IMR-90 (cell line): ENCODE measurements around the gene RTL1. TPM values are rescaled to one million over a fixed set of nuclear protein-coding genes. Genes with fewer than 3 reads are reported as not detected.

Experiments
- ATAC-seq: fragments of 200-7000 bp; cut with Tn5 transposase; 2 replicates; pipeline ENCODE4 v1.9.1; 2020; ENCODE audit warnings: low read depth, mild to moderate bottlenecking, moderate library complexity
- BruUV-seq: library from RNA; stranded (reverse); fragments of 400-500 nt; replicated peaks from 2 replicates; lab custom pipeline; 2021; lab: Mats Ljungman, UMichigan
- CTCF ChIA-PET: fragments of 300-600 bp; formaldehyde crosslinking; extraction: SDS; loops from one replicate; lab custom pipeline; 2021; ENCODE audit warnings: antibody characterized with exemption; lab: Yijun Ruan, JAX
- POLR2A ChIA-PET: fragments of 300-600 bp; sonication (Branson Sonifier 250); formaldehyde crosslinking; loops from one replicate; lab custom pipeline; 2022; ENCODE audit warnings: antibody characterized with exemption; ENCODE audit not compliant: unreplicated experiment; lab: Charles Lee
- DNase-seq: peaks from one replicate; pipeline ENCODE4 v3.0.0; 2013
- H2AFZ ChIP-seq: replicated peaks from 2 replicates; pipeline ENCODE3; 2013; ENCODE audit warnings: low read length, mild to moderate bottlenecking; ENCODE audit not compliant: poor library complexity
- H2AK5ac ChIP-seq: 2 replicates; pipeline ENCODE4 v1.6.1; 2013; ENCODE audit warnings: low read depth, low read length, inconsistent platforms
- H2AK9ac ChIP-seq: replicated peaks from 2 replicates; pipeline ENCODE3; 2013; ENCODE audit warnings: mild to moderate bottlenecking, low read depth, low read length, moderate library complexity; ENCODE audit not compliant: poor library complexity
- H2BK120ac ChIP-seq: 2 replicates; pipeline ENCODE4 v1.6.1; 2013; ENCODE audit warnings: low read depth, low read length, inconsistent platforms
- H2BK15ac ChIP-seq: 3 replicates; pipeline ENCODE4 v1.6.1; 2013; ENCODE audit warnings: low read depth, low read length, inconsistent platforms
- H2BK20ac ChIP-seq: 2 replicates; pipeline ENCODE4 v1.6.1; 2013; ENCODE audit warnings: low read depth, mild to moderate bottlenecking, inconsistent platforms, low read length, moderate library complexity
- H2BK5ac ChIP-seq: 2 replicates; pipeline ENCODE4 v1.6.1; 2013; ENCODE audit warnings: mild to moderate bottlenecking, low read depth, low read length, inconsistent platforms; ENCODE audit not compliant: poor library complexity, severe bottlenecking
- H3K14ac ChIP-seq: replicated peaks from 2 replicates; pipeline ENCODE4 v1.6.1; 2013; ENCODE audit warnings: low read depth, low read length, inconsistent platforms
- H3K18ac ChIP-seq: 2 replicates; pipeline ENCODE4 v1.6.1; 2013; ENCODE audit warnings: low read depth, low read length, control low read depth
- H3K23ac ChIP-seq: 2 replicates; pipeline ENCODE4 v1.6.1; 2013; ENCODE audit warnings: low read depth, low read length, inconsistent platforms
- H3K27ac ChIP-seq: 2 replicates; pipeline ENCODE4 v1.5.1; 2013; ENCODE audit warnings: mild to moderate bottlenecking, control low read depth, low read length; ENCODE audit not compliant: insufficient read depth
- H3K27me3 ChIP-seq: 2 replicates; pipeline ENCODE4 v1.6.1; 2013; ENCODE audit warnings: low read length; ENCODE audit not compliant: control insufficient read depth, insufficient read depth
- H3K36me3 ChIP-seq: 2 replicates; pipeline ENCODE4 v1.6.1; 2013; ENCODE audit warnings: low read length, mixed read lengths; ENCODE audit not compliant: control insufficient read depth, insufficient read depth
- H3K4ac ChIP-seq: 2 replicates; pipeline ENCODE4 v1.6.1; 2013; ENCODE audit warnings: low read depth, low read length, inconsistent platforms
- H3K4me1 ChIP-seq: 2 replicates; pipeline ENCODE4 v1.6.1; 2013; ENCODE audit warnings: low read length, mixed read lengths; ENCODE audit not compliant: control insufficient read depth, insufficient read depth
- H3K4me2 ChIP-seq: 2 replicates; pipeline ENCODE4 v1.6.1; 2013; ENCODE audit warnings: low read depth, mild to moderate bottlenecking, control low read depth, low read length, moderate library complexity
- H3K4me3 ChIP-seq: 2 replicates; pipeline ENCODE4 v1.5.1; 2013; ENCODE audit warnings: low read depth, mild to moderate bottlenecking, control low read depth, low read length, moderate library complexity; ENCODE audit not compliant: insufficient read depth
- H3K56ac ChIP-seq: 2 replicates; pipeline ENCODE4 v1.6.1; 2013; ENCODE audit warnings: low read length, inconsistent platforms; ENCODE audit not compliant: insufficient read depth; ENCODE audit errors: extremely low read depth
- H3K79me1 ChIP-seq, 2 experiments: 2 replicates each; pipeline ENCODE4 v1.6.1; 2013; ENCODE audit warnings: low read length in 2 of 2, inconsistent platforms in 1 of 2, low read depth in 1 of 2
- H3K9ac ChIP-seq: 2 replicates; pipeline ENCODE4 v1.6.1; 2013; ENCODE audit warnings: low read depth, low read length, control low read depth
- H3K9me1 ChIP-seq: 2 replicates; pipeline ENCODE4 v1.6.1; 2013; ENCODE audit warnings: low read length, inconsistent platforms; ENCODE audit not compliant: insufficient read depth
- H3K9me3 ChIP-seq: 2 replicates; pipeline ENCODE4 v1.6.1; 2013; ENCODE audit warnings: low read length; ENCODE audit not compliant: control insufficient read depth, insufficient read depth
- H4K20me1 ChIP-seq: 2 replicates; pipeline ENCODE4 v1.6.1; 2013; ENCODE audit warnings: low read length, inconsistent platforms; ENCODE audit not compliant: insufficient read depth
- H4K5ac ChIP-seq: 2 replicates; pipeline ENCODE4 v1.6.1; 2013; ENCODE audit warnings: mild to moderate bottlenecking, low read depth, low read length, control low read depth
- H4K8ac ChIP-seq, 2 experiments: 2 replicates each; pipeline ENCODE4 v1.6.1; 2013; ENCODE audit warnings: low read depth in 2 of 2, low read length in 2 of 2, control low read depth in 1 of 2, inconsistent platforms in 1 of 2
- H4K91ac ChIP-seq: 2 replicates; pipeline ENCODE4 v1.6.1; 2013; ENCODE audit warnings: low read depth, low read length, inconsistent platforms; ENCODE audit not compliant: insufficient read depth
- BHLHE40 ChIP-seq: fragments of 150-350 bp; IDR thresholded peaks from 2 replicates; pipeline ENCODE4 v1.6.1; 2016; ENCODE audit warnings: mild to moderate bottlenecking, low read depth, low read length
- CEBPB ChIP-seq: IDR thresholded peaks from 2 replicates; pipeline ENCODE4 v1.6.1; 2012; ENCODE audit warnings: low read depth, low read length, improper control_type of control experiment
- CHD1 ChIP-seq: IDR thresholded peaks from 2 replicates; pipeline ENCODE4 v1.6.1; 2012; ENCODE audit warnings: low read depth, low read length, improper control_type of control experiment
- FOS ChIP-seq: fragments of 150-350 bp; IDR thresholded peaks from 2 replicates; pipeline ENCODE4 v1.6.1; 2016; ENCODE audit warnings: low read depth, low read length
- MAFK ChIP-seq: IDR thresholded peaks from 2 replicates; pipeline ENCODE4 v1.6.1; 2012; ENCODE audit warnings: low read depth, low read length, improper control_type of control experiment
- MAZ ChIP-seq: IDR thresholded peaks from 2 replicates; pipeline ENCODE4 v1.6.1; 2012; ENCODE audit warnings: low read depth, mild to moderate bottlenecking, low read length, improper control_type of control experiment, moderate library complexity, borderline replicate concordance
- MXI1 ChIP-seq: IDR thresholded peaks from 2 replicates; pipeline ENCODE4 v1.6.1; 2012; ENCODE audit warnings: low read depth, mild to moderate bottlenecking, low read length, moderate library complexity, borderline replicate concordance
- NFE2L2 ChIP-seq: fragments of 150-350 bp; IDR thresholded peaks from 2 replicates; pipeline ENCODE4 v1.6.1; 2016; ENCODE audit warnings: low read depth, mild to moderate bottlenecking, low read length
- POLR2A ChIP-seq: IDR thresholded peaks from 2 replicates; pipeline ENCODE4 v1.6.1; 2012; ENCODE audit warnings: mild to moderate bottlenecking, low read depth, low read length
- RAD21 ChIP-seq: IDR thresholded peaks from 2 replicates; pipeline ENCODE4 v1.6.1; 2012; ENCODE audit warnings: low read length, improper control_type of control experiment
- RCOR1 ChIP-seq: IDR thresholded peaks from 2 replicates; pipeline ENCODE4 v1.6.1; 2012; ENCODE audit warnings: mild to moderate bottlenecking, low read length, improper control_type of control experiment; ENCODE audit not compliant: insufficient replicate concordance
- RFX5 ChIP-seq: IDR thresholded peaks from 2 replicates; pipeline ENCODE4 v1.8.0; 2012; ENCODE audit warnings: low read depth, mild to moderate bottlenecking, low read length, moderate library complexity
- SMC3 ChIP-seq: fragments of 150-350 bp; IDR thresholded peaks from 2 replicates; pipeline ENCODE4 v1.6.1; 2016; ENCODE audit warnings: low read depth, mild to moderate bottlenecking, antibody characterized with exemption, low read length, moderate library complexity
- WGBS, 2 experiments: methylation state at CpG; one replicate each; pipeline versions ENCODE4 v1.1.5 to v1.1.7; 2013; ENCODE audit warnings: missing lambda C conversion rate in 2 of 2; ENCODE audit not compliant: insufficient read length in 1 of 2; ENCODE audit errors: extremely low coverage in 2 of 2; 5-methylcytosine and 5-hydroxymethylcytosine counted together
- dilution Hi-C: fragments of 300-500 bp; cut with HindIII; formaldehyde crosslinking; loops from one replicate; pipeline ENCODE4 v1.14.3; 2018; ENCODE audit warnings: low sequenced_read_pairs; ENCODE audit not compliant: unreplicated experiment
- in situ Hi-C: fragments of 300-500 bp; cut with MboI; formaldehyde crosslinking; loops from 3 replicates; pipeline ENCODE4 v1.14.3; 2019; ENCODE audit warnings: low sequenced_read_pairs, inconsistent platforms, mixed read lengths
- intact Hi-C: fragments of 100-400 bp; cut with micrococcal nuclease; formaldehyde crosslinking; loops from 2 replicates; pipeline ENCODE4 v1.10.0; 2022
- polyA plus RNA-seq, 3 experiments: library from polyadenylated mRNA; depleted of rRNA; stranded (reverse); fragments of >200 nt; gene quantifications; 2 replicates each; pipeline ENCODE4 v1.2.3, GENCODE V29; 2012; ENCODE audit warnings: low replicate concordance in 1 of 3
- total RNA-seq: library from RNA; depleted of rRNA; stranded (reverse); fragments of >200 nt; gene quantifications from 2 replicates; pipeline ENCODE4 v1.2.3, GENCODE V29; 2012
- TF ChIP-seq, protein P1 (sequence below): fragments of 150-350 bp; IDR thresholded peaks from 2 replicates; pipeline ENCODE4 v1.6.1; 2017; ENCODE audit warnings: mild to moderate bottlenecking, antibody characterized with exemption, low read length, low read depth
- TF ChIP-seq, protein P2 (sequence below): fragments of 150-350 bp; IDR thresholded peaks from 2 replicates; pipeline ENCODE4 v1.6.1; 2016; ENCODE audit warnings: low read depth, mild to moderate bottlenecking, low read length, moderate library complexity, borderline replicate concordance
- TF ChIP-seq, protein P3 (sequence below): conservative IDR thresholded peaks from 2 replicates; pipeline ENCODE4 v1.5.1; 2012; ENCODE audit warnings: mild to moderate bottlenecking, low read depth, low read length, improper control_type of control experiment

Gene RTL1
- total and polyA plus RNA-seq, 2 of the 4 experiments (the other 2 are of a cell fraction): not detected

GRCh38 chr14:100930270-100930669 is 26.7 kb upstream of the RTL1 start:
- Histone ChIP-seq H3K36me3 (peaks cover 19% of the 10 kb centered on the region; the same call in 1 of the 2 replicates), H3K9ac (no peak overlapping the region), H3K18ac (no peak overlapping the region), H3K56ac (no peak overlapping the region), H3K4me2 (no peak overlapping the region), H4K5ac (no peak overlapping the region), H2AK5ac (no peak overlapping the region), H3K14ac (no peak overlapping the region), H3K9me1 (no peaks in the 10 kb centered on the region), H2AFZ (no peak overlapping the region), H4K20me1 (peaks cover 13% of the 10 kb centered on the region; the same call in 1 of the 2 replicates), H2BK20ac (no peak overlapping the region), H3K79me1 (peaks cover 2 to 29% of the 10 kb centered on the region in 2 experiments; a peak in 3 of 4 replicates), H4K91ac (no peak overlapping the region), H3K27me3 (no peaks in the 10 kb centered on the region), H3K4ac (no peak overlapping the region), H2BK15ac (no peak overlapping the region), H3K23ac (no peak overlapping the region), H2BK120ac (no peak overlapping the region), H3K27ac (no peak overlapping the region), H3K9me3 (peaks cover 2% of the 10 kb centered on the region; the same call in 1 of the 2 replicates), H3K4me3 (no peak overlapping the region), H2AK9ac (no peak overlapping the region), H2BK5ac (no peak overlapping the region), H4K8ac (no peak overlapping the region), H3K4me1 (no peaks in the 10 kb centered on the region)
- intact Hi-C loops: no loop called here
- no TSS peak for BruUV-seq
- ChIA-PET CTCF (no interaction called here), POLR2A (no interaction called here)
- WGBS, 2 experiments: no CpG with 5 or more reads among the region's 2 CpGs
- no peak for ATAC-seq
- in situ Hi-C loops: no loop called here
- dilution Hi-C loops: no loop called here
- TF ChIP-seq, protein P1, sequence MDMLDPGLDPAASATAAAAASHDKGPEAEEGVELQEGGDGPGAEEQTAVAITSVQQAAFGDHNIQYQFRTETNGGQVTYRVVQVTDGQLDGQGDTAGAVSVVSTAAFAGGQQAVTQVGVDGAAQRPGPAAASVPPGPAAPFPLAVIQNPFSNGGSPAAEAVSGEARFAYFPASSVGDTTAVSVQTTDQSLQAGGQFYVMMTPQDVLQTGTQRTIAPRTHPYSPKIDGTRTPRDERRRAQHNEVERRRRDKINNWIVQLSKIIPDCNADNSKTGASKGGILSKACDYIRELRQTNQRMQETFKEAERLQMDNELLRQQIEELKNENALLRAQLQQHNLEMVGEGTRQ: no peak
- no peak for TF ChIP-seq MAZ
- no peak for TF ChIP-seq MAFK
- TF ChIP-seq, protein P2, sequence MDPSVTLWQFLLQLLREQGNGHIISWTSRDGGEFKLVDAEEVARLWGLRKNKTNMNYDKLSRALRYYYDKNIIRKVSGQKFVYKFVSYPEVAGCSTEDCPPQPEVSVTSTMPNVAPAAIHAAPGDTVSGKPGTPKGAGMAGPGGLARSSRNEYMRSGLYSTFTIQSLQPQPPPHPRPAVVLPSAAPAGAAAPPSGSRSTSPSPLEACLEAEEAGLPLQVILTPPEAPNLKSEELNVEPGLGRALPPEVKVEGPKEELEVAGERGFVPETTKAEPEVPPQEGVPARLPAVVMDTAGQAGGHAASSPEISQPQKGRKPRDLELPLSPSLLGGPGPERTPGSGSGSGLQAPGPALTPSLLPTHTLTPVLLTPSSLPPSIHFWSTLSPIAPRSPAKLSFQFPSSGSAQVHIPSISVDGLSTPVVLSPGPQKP: no peak
- TF ChIP-seq MXI1: no peak
- TF ChIP-seq RAD21: no peak
- TF ChIP-seq CHD1: no peak
- no peak for TF ChIP-seq RCOR1
- TF ChIP-seq, protein P3, sequence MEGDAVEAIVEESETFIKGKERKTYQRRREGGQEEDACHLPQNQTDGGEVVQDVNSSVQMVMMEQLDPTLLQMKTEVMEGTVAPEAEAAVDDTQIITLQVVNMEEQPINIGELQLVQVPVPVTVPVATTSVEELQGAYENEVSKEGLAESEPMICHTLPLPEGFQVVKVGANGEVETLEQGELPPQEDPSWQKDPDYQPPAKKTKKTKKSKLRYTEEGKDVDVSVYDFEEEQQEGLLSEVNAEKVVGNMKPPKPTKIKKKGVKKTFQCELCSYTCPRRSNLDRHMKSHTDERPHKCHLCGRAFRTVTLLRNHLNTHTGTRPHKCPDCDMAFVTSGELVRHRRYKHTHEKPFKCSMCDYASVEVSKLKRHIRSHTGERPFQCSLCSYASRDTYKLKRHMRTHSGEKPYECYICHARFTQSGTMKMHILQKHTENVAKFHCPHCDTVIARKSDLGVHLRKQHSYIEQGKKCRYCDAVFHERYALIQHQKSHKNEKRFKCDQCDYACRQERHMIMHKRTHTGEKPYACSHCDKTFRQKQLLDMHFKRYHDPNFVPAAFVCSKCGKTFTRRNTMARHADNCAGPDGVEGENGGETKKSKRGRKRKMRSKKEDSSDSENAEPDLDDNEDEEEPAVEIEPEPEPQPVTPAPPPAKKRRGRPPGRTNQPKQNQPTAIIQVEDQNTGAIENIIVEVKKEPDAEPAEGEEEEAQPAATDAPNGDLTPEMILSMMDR: no peak
- TF ChIP-seq CEBPB: no peak
- TF ChIP-seq BHLHE40: no peak
- TF ChIP-seq NFE2L2: no peak
- no peak for TF ChIP-seq FOS
- TF ChIP-seq RFX5: no peak
- TF ChIP-seq POLR2A: no peak
- TF ChIP-seq SMC3: no peak
- DNase-seq: no peak
